Pulmonary artery endothelial cell (primary cell): ENCODE results near the gene ALS2. TPM values are rescaled to one million over a fixed set of nuclear protein-coding genes. Genes with fewer than 3 reads are reported as not detected.
A peak's percentile ranks its signal among the peaks of the same experiment; 100 is the strongest.
"Not testable (repeated sequence)": the region's sequence is repeated elsewhere in the genome, so short reads cannot be mapped to it uniquely, and the experiment has no call there.

Experiments used
- DNase-seq: peaks from one replicate; pipeline ENCODE4 v3.0.0-alpha.2; 2011; ENCODE audit warnings: low read depth, low spot score
- total RNA-seq: library from RNA; depleted of rRNA; stranded (reverse); fragments of >200 nt; gene quantifications from 2 replicates; pipeline ENCODE4 v1.2.3, GENCODE V29; 2014

ALS2 gene
- total RNA-seq, 1 donor from 2014 or later, result 36.1 TPM

DNA sequence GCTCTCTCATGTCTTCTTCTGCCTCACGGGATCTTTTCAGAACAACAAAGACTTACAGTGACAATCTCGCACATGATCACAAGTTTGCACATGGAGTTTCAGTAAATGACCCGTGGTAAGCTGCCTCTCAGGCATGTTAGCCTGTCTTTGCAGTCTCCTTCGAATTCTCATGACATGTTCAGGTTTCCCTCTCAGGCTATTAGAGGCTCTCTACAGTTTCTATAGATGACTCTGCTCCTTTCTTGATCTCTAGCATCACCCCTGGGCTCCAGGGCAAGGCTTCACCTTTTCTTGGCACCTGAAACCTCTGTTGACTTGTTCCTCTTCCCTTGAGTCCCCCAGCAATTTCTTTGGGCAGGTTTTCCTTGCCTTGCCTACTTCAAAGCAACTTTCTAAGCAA lies 105.3 kb downstream of the ALS2 start:
- DNase-seq, result no peak

DNA sequence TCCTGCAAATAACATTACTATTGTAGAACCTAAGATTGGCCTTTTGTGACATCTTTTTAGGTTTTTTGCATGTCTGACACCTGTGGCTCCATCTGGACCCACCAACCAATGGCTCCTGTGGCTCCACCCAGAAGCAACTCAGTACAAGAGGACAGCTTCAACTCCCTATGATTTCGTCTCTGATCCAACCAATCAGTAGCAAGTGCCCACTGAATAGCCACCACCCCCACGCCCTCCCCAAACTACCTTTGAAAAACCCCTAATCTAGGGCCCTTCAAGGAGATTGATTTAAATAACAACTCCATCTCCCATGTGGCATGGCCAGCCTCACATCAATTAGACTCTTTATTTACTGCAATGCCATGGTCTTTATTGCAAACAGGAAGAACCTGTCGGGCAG lies 105.9 kb downstream of the ALS2 start:
- no peak for DNase-seq

DNA sequence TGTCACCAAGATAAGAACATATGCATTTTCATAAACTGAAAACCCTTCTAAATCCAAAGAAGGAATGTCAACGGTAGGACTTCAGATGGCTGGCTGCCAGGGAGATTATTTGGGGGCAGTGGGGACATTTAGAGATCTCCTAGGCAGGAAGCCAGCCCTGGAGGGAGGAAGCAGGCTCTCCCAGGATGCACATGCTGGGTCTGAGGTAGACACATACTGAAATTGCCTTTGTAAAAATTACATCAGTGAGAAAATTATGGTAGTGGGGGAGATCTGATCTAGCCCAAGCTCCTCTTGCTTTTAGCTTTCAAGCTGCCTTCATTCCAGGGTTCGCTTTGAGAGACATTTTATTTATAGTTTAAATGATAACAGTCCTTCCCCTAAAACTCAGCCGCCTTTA lies 106.4 kb downstream of the ALS2 start:
- no peak for DNase-seq

DNA sequence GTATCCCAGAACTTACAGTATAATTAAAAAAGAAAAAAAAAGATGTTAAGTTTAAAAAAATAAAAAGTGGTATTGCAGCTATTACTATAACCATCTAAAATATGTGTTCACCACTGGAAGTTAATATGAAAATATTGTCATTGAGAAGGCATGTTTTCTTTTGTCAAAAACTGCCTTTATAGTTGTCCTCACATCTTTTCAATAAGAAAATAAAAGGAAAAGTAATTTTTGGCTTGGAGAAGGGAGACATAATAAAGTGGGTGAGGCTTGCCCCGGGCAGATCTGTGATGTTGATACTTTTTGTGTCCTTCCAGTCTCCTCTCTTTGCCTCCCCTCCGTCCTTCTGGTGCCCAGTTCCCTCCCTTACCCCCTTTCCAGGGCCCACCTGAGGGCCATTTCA lies 107.2 kb downstream of the ALS2 start:
- no peak for DNase-seq

DNA sequence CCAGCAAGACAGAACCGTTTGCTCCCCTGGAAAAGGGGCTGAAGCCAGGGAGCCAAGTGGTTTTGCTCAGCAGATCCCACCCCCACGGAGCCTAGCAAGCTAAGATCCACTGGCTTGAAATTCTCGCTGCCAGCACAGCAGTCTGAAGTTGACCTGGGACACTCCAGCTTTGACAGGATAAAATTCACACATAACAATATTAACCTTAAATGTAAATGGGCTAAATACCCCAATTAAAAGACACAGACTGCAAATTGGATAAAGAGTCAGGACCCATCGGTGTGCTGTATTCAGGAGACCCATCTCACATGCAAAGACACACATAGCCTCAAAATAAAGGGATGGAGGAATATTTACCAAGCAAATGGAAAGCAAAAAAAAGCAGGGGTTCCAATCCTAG lies 109.5 kb downstream of the ALS2 start:
- DNase-seq, result not testable (repeated sequence)

DNA sequence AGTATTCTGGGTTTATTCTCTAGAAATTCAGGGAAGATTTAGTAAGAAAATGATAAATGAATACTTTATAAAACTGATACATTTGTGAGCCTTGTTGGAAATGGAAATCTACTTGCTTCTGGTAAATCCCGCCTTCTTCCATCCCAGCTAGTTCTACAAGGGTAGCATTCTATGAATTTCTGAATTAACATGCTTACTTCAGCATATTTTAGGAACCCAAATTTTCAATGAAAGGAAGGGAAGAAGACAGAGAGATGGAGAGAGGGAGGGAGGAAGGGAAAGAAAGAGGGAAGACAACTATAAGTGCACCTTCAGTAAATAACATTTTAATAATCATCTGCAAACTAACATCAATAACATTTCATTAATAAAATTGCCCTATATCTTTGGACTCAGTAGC lies 110.9 kb downstream of the ALS2 start:
- DNase-seq, result no peak

DNA sequence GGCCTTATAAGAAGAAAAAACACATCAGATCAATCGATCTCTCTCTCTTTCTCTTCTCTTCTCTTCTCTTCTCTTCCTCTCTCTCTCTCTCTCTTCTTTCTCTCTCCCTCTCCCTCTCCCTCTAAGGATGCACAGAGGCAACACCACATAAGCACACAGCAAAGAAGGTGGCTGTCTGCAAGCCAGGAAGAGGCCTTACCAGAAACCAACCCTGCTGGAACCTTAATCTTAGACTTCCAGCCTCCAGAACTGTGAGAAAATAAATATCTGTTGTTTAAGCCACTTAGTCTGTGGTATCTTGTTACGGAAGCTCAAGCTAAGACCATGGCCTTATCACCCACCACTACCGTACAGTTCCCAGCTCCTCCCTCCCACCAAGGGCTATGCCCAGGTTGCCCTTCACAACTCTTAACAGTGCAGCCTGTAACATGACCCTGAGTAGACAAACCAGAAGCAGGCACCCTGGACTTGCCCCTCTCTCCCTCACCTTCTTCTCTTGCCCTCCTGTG lies 112.3 kb downstream of the ALS2 start:
- DNase-seq, result no peak

DNA sequence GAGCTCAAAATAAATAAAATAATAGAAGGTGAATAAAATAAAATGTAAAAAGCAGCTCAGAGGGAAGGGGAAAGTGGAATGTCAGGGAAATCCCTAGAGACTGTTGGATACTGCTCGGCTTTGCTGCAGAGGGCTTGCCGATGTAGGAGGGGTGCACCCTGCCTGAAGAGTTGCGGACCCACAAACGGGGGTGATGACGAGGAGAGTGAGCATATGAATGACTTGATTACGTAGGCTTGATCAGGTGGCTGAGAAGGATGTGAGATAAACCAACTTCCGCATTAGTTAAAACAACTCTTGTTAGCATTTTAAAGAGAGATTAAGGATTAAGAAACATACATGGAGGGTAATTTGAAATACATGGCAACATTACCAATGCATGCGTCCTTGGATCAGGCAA lies 116.4 kb downstream of the ALS2 start:
- DNase-seq, result no peak

DNA sequence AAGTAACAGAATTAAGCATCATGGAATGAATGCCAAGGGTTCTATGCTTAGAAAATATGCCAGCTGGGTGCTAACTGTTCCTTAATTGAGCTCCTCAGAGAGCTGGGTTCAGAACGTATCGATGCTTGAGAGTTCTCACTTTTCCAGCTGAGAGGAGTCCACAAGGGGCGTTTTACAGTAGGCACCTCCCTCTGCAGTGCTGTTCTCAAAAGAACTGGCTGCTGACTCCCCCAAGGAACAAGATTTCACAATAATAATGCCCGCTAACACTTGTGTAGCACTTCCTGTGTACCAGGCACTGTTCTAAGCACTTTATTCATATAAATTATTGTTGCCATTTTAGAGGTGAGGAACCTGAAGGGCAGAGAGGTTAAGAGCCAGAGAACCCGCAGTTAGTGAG lies 119.4 kb downstream of the ALS2 start:
- no peak for DNase-seq

DNA sequence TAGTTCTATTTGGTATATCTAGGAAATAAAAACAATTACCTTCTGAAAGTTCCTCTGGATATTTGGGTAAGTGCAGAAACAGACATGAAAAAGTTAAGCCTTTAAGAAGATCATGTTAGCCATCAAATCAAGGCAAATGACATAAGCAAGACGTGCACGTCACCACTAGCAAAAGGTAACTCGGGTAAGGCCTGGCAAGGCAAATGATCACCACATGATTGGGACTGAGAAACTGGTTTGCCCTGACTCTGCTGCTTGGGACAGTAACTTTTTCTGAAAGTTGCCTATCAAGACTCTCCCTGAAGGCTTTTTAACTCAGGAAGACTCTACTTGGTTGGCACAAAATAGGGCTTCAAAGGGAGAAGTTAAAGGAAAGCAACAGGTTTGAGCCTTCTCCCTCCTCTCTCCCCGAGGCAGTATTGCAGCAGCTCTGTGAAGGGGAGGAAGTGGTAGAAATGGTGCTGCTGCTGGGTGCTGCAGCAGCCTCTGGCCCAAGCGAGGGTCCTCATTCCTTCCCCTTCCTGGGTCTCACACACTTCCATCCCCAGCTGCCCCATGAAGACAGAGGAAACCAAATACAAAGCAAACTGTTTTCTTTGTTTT lies 120.3 kb downstream of the ALS2 start:
- DNase-seq, result no peak

DNA sequence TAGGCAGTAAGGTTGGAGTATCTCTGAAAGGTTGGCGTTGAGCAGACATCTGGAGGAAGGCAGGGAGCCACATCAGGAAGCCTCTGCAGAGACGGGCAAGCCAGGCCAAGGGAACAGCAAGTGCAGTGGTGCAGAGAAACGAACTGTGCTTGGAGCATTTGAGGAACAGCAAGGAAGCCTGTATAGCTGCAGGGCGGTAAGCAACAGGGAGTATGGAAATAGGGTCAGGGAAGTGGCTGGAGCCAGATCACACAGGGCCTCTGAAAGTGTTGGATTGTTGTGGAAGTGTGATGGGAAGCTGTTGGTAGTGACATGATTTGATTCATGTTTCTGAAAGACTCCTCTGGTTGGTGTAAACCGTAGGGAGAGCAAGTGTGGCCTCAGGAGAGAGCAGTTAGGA lies 124.0 kb downstream of the ALS2 start:
- no peak for DNase-seq

DNA sequence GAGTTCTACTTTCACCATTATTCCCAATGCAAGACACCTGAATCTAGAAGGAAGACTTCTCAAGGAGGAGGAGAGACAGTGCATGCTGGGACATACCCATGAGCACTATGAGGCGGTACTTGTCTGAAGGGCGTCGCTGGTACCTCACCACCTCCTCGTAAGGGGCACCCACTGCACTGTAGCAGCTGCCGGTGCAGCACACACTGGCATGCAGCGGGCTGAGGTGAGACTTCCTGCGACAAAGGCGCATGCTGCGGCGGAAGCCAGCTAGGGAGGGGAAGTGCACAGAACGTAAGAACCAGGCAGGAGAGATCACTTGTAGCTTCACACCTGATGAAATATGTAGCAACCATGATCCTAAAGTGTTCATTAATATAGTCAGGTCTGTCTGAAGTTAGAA lies 124.6 kb downstream of the ALS2 start:
- no peak for DNase-seq

DNA sequence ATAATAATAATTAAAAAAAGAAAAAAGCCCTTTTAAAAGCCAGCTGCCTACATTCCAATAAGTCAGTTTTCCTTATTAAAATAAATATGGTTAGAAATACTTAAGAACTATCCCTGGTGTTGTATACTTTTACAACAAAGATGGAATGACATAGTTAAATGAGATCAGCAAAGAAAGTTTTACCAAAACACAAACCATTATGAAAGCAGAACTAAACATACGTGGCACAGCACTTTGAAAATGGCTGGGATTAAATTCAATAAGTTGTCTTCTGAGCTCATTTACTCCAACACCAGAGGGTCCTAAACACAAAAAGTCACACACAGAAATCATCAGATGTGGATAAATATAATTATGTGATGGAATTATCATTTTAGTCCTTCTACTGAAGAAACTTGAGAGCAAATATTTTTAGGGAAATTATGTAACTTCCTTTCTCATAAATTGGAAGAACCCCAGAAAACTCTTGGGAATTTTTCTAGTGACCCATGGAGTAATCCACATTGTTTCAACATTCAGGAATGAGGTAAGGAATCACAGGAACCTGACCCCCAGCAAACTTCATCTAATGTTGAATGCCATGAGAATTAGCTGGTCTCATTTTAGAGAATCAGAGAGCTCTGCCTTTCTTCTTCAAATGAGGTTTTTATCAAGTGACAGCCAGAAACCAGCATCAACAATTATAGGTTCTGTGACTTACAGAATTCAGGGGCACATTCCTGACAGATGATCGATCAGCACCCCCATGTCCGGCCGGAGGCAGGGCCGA lies 125.9 kb downstream of the ALS2 start:
- DNase-seq, result peak; percentile 74

DNA sequence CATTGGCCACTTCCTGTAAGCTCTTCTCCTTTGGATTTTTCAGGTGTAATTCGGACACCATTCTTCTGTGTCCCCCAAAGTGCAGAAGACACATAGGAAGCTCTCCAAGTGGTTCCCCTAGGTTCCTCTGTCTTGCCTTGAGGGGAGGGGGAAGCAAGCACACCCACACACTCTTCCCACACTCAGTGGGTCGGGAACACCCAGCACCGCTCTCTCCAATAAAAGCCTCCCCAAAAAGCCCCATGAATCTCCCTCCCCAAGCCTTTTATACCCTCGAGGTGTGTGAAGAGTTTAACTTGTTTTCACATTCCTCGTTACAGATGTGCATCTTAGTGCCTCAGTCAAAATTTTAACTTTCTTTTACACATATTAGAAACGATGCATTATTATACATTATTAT lies 127.5 kb downstream of the ALS2 start:
- DNase-seq, result no peak

Other genes with a start within 250 kb of the ALS2 start
- 31.5 and 81.9 TPM in 2 replicates for gene TMEM237, start 137.4 kb downstream of the ALS2 start, total RNA-seq
- 9.0 TPM in 2 replicates for gene MPP4, start 82.3 kb downstream of the ALS2 start, total RNA-seq
- not detected in 2 replicates for gene CDK15, start 25.6 kb upstream of the ALS2 start, total RNA-seq